ENCODE measurements around the gene C11orf98. TPM values are rescaled to one million over a fixed set of nuclear protein-coding genes. Genes with fewer than 3 reads are reported as not detected.
A peak's percentile ranks its signal among the peaks of the same experiment; 100 is the strongest.

C11orf98 gene
- polyA plus RNA-seq, 1 donor from 2014 or later, result 92.0 TPM

GRCh38 chr11:62665599-62666258 is 719 bp upstream of the C11orf98 start:
- H3K27me3 ChIP-seq (ENCODE audit: insufficient read depth, low read depth, low read length), result no peaks in the 10 kb centered on the region
- H3K36me3 ChIP-seq (ENCODE audit: insufficient read depth, low read length), result no peaks in the 10 kb centered on the region
- H3K27ac ChIP-seq (ENCODE audit: low read length), result peak overlapping the region; percentile 95
- H3K9ac ChIP-seq (ENCODE audit: low read length), result peak overlapping the region; percentile 96
- H3K9me3 ChIP-seq (ENCODE audit: low read length), result no peaks in the 10 kb centered on the region
- no peaks in the 10 kb centered on the region for H4K20me1 ChIP-seq (ENCODE audit: insufficient read depth)
- H3F3A ChIP-seq (ENCODE audit: insufficient read depth, low read length, poor library complexity, severe bottlenecking), result no peaks in the 10 kb centered on the region
- H2AFZ ChIP-seq (ENCODE audit: low read depth, low read length), result peak overlapping the region; percentile 40
- H3K4me2 ChIP-seq (ENCODE audit: low read length), result peak overlapping the region; percentile 78
- peaks cover 10% of the 10 kb centered on the region for H3K79me2 ChIP-seq (replicated peaks; ENCODE audit: insufficient read depth, low read length)
- H3K4me3 ChIP-seq (ENCODE audit: low read length), result peak overlapping the region; percentile 95
- no peaks in the 10 kb centered on the region for H3K9me2 ChIP-seq (ENCODE audit: insufficient read depth, low read length)
- TF ChIP-seq RAD21 (conservative IDR thresholded peaks at IDR 0.05), result no peak
- TF ChIP-seq CTCF (IDR thresholded peaks at IDR 0.05; ENCODE audit: poor library complexity, severe bottlenecking), result no peak
- no peak for TF ChIP-seq REST (IDR thresholded peaks at IDR 0.05; ENCODE audit: borderline replicate concordance)
- no peak for TF ChIP-seq MXI1 (conservative IDR thresholded peaks at IDR 0.05; ENCODE audit: poor library complexity, severe bottlenecking)
- no peak for TF ChIP-seq EZH2 (IDR thresholded peaks at IDR 0.05; ENCODE audit: borderline replicate concordance, insufficient read depth, low read length, poor library complexity, severe bottlenecking)
- TF ChIP-seq SMC3 (conservative IDR thresholded peaks at IDR 0.05; ENCODE audit: poor library complexity), result no peak
- no peak for TF ChIP-seq TAF1 (IDR thresholded peaks at IDR 0.05; ENCODE audit: low read depth)

- H3K9me2 ChIP-seq (ENCODE audit: insufficient read depth, low read length), result no peaks in the 10 kb centered on the region
- H2AFZ ChIP-seq (ENCODE audit: low read depth, low read length), result peak overlapping the region; percentile 80
- peak overlapping the region; percentile 96 for H3K9ac ChIP-seq (ENCODE audit: low read length)
- peaks cover 10% of the 10 kb centered on the region for H3K79me2 ChIP-seq (replicated peaks; ENCODE audit: insufficient read depth, low read length)
- no peaks in the 10 kb centered on the region for H3K9me3 ChIP-seq (ENCODE audit: low read length)
- no peaks in the 10 kb centered on the region for H3K36me3 ChIP-seq (ENCODE audit: insufficient read depth, low read length)
- H3K27me3 ChIP-seq (ENCODE audit: insufficient read depth, low read depth, low read length), result no peaks in the 10 kb centered on the region
- no peaks in the 10 kb centered on the region for H4K20me1 ChIP-seq (ENCODE audit: insufficient read depth)
- peak overlapping the region; percentile 95 for H3K27ac ChIP-seq (ENCODE audit: low read length)
- TF ChIP-seq EP300 (conservative IDR thresholded peaks at IDR 0.05; ENCODE audit: poor library complexity, severe bottlenecking), result no peak
- no peak for TF ChIP-seq CTCF (IDR thresholded peaks at IDR 0.05; ENCODE audit: poor library complexity, severe bottlenecking)
- peak; percentile 86 for TF ChIP-seq MXI1 (conservative IDR thresholded peaks at IDR 0.05; ENCODE audit: poor library complexity, severe bottlenecking)
- TF ChIP-seq REST (IDR thresholded peaks at IDR 0.05; ENCODE audit: borderline replicate concordance), result peak; percentile 86
- peak; percentile 24 for TF ChIP-seq SMC3 (conservative IDR thresholded peaks at IDR 0.05; ENCODE audit: poor library complexity)
- no peak for TF ChIP-seq TAF1 (IDR thresholded peaks at IDR 0.05; ENCODE audit: low read depth)
- no peak for TF ChIP-seq POLR2AphosphoS5 (IDR thresholded peaks at IDR 0.05)
- TF ChIP-seq EZH2 (IDR thresholded peaks at IDR 0.05; ENCODE audit: borderline replicate concordance, insufficient read depth, low read length, poor library complexity, severe bottlenecking), result no peak
- no peak for TF ChIP-seq RAD21 (conservative IDR thresholded peaks at IDR 0.05)
- H3K4me2 ChIP-seq (ENCODE audit: low read length), result no peak overlapping the region
- H3F3A ChIP-seq (ENCODE audit: insufficient read depth, low read length, poor library complexity, severe bottlenecking), result no peaks in the 10 kb centered on the region
- peak overlapping the region; percentile 95 for H3K4me3 ChIP-seq (ENCODE audit: low read length)
Measured at GRCh38 chr11:62664405-62665074, 470 bp downstream of the C11orf98 start.

Measured in neural cell (in vitro differentiated cells).